Stimulated activated naive CD8-positive, alpha-beta T cell treated with anti-CD3 and anti-CD28 coated beads, Interleukin-15, Interleukin-2, amounts not matched to agents 100 ng/mL and 50 ng/mL, for 24 hours (primary cell): ENCODE measurements around the gene FXN.
"Not testable (repeated sequence)": the region's sequence is repeated elsewhere in the genome, so short reads cannot be mapped to it uniquely, and the experiment has no call there.

Experiments used
- H3K27ac Mint-ChIP-seq: one replicate; pipeline ENCODE4 v1.8.0; 2021; ENCODE audit warnings: mild to moderate bottlenecking, mixed read lengths
- H3K27me3 Mint-ChIP-seq: one replicate; pipeline ENCODE4 v1.8.0; 2021; ENCODE audit warnings: mixed read lengths
- H3K36me3 Mint-ChIP-seq: one replicate; pipeline ENCODE4 v1.8.0; 2021; ENCODE audit warnings: low read depth, mixed read lengths
- H3K4me1 Mint-ChIP-seq: one replicate; pipeline ENCODE4 v1.8.0; 2021; ENCODE audit warnings: low read depth, mixed read lengths
- H3K4me3 Mint-ChIP-seq: one replicate; pipeline ENCODE4 v1.8.0; 2021; ENCODE audit warnings: mild to moderate bottlenecking, mixed read lengths
- H3K9me3 Mint-ChIP-seq: one replicate; pipeline ENCODE4 v1.8.0; 2021; ENCODE audit warnings: mixed read lengths

The FXN gene

DNA sequence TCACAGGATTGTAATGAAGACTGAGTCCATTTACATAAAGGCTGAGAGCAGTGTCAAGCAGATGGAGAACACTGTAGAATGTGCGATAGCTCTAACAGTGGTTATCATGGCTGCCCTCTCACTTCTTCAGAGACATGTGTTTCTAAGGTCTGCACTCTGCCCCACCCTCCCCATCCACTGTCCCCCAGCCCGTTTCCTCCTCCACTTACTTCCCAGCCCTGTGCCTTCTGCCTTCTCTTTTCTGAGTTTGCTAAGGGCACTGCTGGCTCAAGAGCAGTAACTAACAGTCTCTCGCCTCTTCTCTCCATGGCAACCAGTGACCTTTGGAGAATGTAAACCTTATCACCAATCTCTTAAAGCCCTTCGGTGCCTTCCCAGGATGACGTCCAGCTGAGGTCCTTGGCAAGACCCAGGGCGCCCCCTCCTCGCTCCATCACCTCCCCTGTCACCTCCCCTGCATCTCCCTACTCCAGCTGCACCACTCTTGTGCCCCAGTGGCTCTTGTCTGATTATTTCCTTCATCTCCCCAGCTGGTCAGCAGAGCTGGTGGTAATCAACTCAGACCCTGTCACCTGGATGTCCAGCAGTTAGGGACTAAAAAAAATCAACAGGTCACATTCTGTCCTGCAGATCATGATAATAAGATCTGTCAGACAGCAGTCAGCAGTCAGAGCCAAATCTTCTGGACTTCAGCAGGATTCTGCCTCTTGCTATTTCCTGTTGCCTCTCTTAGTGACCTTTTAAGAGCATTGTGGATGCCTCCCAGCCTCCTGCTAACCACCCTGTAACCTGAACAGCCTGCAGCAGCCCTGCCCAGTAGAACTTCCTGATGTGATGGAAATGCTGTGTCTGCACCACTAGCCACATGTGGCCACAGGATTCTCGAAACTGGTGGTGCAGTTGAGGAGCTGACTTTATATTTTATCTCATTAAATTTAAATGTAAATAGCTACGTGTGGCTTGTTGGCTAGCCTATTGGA is 9.0 kb downstream of the FXN start:
- Mint-ChIP-seq H3K4me1 (peaks cover 18% of the 10 kb centered on the region), H3K4me3 (peak overlapping the region; percentile 42), H3K27ac (peak overlapping the region; percentile 64)

DNA sequence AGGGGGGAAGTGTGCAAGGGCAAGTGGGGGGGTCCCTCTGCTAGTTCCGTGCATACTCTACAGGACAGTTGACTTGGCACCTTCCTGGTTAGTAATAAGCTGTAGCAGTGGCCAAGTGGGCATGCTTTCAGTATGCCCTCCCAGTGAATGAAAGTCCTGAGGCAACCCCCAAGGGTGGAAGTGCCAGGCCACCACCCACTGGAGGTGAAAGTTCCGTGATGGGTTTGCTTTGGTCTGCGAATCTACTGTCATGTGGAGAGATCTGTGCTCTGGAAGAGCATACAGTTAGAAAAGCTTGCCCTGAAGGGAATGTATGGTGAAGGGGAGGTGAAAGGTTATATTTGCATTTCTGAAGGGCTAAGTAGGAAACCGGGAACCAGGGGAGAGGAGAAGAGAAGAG is 10.3 kb downstream of the FXN start:
- H3K36me3 Mint-ChIP-seq: peaks cover 46% of the 10 kb centered on the region

More for the DNA sequence above, 9.0 kb downstream of the FXN start:
- Mint-ChIP-seq H3K27me3 (no peaks in the 10 kb centered on the region), H3K9me3 (no peaks in the 10 kb centered on the region), H3K36me3 (peaks cover 43% of the 10 kb centered on the region)

DNA sequence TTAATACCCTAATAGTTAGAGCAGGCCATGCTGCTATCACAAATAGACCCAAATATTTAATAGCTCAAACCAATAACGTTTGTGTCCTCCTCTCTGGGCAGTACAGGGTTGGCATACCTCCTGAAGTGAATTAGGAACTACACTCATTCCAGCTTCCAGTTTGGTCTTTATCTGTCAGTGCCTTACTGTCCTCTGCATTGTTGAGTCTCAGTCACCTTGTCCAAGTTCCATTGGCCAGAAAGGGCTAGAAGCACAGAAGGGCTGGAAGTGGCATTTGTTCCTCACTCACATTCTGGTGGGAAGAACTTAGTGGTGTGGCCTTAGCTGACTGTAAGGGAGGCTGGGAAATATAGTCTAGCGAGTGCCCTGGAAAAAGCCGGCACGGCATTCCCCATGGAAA is 11.2 kb downstream of the FXN start:
- no peaks in the 10 kb centered on the region for H3K9me3 Mint-ChIP-seq
- peaks cover 18% of the 10 kb centered on the region for H3K4me1 Mint-ChIP-seq
- H3K36me3 Mint-ChIP-seq: peaks cover 46% of the 10 kb centered on the region
- no peaks in the 10 kb centered on the region for H3K27me3 Mint-ChIP-seq
- H3K27ac Mint-ChIP-seq: no peak overlapping the region
- H3K4me3 Mint-ChIP-seq: no peak overlapping the region

More for the DNA sequence above, 10.3 kb downstream of the FXN start:
- peaks cover 18% of the 10 kb centered on the region for H3K4me1 Mint-ChIP-seq
- H3K27ac Mint-ChIP-seq: no peak overlapping the region
- no peaks in the 10 kb centered on the region for H3K27me3 Mint-ChIP-seq
- H3K4me3 Mint-ChIP-seq: no peak overlapping the region
- no peaks in the 10 kb centered on the region for H3K9me3 Mint-ChIP-seq

DNA sequence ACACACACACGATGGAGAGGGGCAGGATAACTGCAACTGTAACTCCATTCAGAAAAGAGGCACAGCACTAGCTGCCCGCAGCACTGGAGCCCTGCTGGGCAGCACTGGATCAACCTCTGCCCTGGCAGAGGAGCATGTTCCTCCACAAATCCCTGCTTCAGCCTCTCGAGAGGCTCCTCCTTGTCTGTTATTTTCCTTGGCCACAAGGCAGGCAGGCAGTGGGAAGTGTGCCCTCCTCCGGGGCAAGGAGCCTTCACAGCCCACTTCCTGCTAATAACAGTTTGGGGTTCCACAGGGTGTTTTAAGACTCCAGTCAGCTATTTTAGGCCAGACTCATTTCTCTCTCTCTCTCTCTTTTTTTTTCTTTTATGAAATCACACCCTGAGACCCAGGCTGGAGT is 11.8 kb downstream of the FXN start:
- H3K36me3 Mint-ChIP-seq: peaks cover 43% of the 10 kb centered on the region

DNA sequence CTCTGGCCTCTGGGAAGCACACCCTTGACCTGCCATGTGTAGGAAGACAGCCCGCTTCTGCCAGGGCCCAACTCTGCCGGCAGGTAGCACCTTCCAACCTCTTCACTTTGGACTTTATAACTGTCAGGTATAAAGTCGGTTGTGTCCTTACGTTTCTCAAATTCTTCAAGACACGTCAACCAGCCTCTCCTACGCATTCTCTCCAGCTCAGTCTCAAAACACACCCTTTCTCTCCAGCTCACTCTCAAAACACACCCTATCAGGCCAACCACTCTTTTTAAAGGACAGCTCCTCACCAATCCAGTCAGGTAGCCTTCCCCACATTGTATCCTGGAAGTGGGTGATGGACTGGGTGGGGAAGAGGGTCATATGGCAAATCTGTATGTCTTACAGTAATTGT is 13.5 kb downstream of the FXN start:
- Mint-ChIP-seq H3K4me3 (no peak overlapping the region), H3K27ac (no peak overlapping the region), H3K4me1 (peaks cover 17% of the 10 kb centered on the region), H3K9me3 (no peaks in the 10 kb centered on the region), H3K36me3 (peaks cover 38% of the 10 kb centered on the region), H3K27me3 (no peaks in the 10 kb centered on the region)

More for the DNA sequence above, 11.8 kb downstream of the FXN start:
- Mint-ChIP-seq H3K4me1 (peaks cover 18% of the 10 kb centered on the region), H3K27me3 (no peaks in the 10 kb centered on the region), H3K4me3 (no peak overlapping the region), H3K27ac (no peak overlapping the region), H3K9me3 (no peaks in the 10 kb centered on the region)

DNA sequence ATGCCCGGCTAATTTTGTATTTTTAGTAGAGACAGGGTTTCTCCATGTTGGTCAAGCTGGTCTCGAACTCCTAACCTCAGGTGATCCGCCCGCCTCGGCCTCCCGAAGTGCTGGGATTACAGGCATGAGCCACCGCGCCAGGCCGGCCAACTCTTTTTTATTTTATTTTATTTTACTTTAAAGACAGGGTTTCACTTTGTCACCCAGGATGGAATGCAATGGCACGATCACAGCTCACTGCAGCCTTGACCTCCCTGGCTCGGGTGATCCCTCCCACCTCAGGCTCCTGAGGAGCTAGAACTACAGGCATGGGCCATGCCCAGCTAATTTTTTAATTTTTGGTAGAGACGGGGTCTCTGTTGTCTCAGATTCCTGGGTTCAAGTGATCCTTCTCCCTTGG is 15.4 kb downstream of the FXN start:
- not testable (repeated sequence) for H3K9me3 Mint-ChIP-seq, H3K4me1 Mint-ChIP-seq, H3K27me3 Mint-ChIP-seq, H3K27ac Mint-ChIP-seq, H3K4me3 Mint-ChIP-seq
- H3K36me3 Mint-ChIP-seq: peaks cover 40% of the 10 kb centered on the region

DNA sequence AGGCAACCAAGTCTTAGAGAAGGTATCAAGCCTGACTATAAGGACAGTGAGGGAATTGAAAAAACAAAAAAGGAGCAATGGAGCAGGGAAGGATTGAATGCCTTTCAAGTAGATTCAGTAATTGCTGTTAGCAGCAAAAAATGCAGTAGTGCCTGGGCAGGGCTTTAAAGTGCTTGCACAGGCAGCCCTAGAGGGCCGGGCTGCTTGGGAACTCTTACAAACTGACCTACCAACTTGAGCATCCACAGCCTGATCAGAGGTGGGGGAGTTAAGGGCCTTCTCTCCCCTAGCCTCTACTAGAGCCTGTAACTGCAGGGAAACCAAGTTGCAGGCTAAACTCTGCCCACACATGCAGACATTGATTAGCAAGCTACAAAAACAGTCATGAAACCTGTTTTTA is 19.4 kb downstream of the FXN start:
- Mint-ChIP-seq H3K4me3 (no peak overlapping the region), H3K36me3 (peaks cover 42% of the 10 kb centered on the region), H3K27ac (no peak overlapping the region), H3K4me1 (no peaks in the 10 kb centered on the region), H3K27me3 (no peaks in the 10 kb centered on the region), H3K9me3 (no peaks in the 10 kb centered on the region)

DNA sequence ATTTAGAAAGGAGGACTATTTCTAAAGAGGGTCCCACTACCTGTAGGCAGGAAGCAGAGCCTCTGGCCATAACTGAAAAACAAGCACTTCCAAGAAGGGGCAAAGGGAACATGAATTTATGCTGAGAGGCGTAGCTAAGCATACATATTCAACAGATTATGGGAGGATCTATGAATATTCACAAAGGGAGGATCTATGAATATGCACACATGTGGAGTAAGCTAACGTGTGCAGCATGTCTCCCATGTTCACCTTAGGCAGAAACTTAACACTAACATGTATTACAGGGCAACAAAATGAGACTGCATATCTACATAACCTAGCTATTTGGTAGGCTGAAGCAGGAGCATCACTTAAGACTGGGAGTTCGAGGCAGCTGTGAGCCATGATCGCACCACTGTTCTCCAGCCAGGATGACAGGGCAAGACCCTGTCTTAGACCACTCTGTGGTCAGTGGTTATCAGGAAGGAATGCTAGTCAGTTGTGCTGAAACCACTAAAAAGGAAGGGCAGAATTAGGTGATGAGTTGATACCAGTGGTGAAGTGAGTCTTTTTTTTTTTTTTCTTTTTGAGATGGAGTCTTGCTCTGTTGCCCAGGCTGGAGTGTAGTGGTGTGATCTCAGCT is 20.8 kb downstream of the FXN start:
- Mint-ChIP-seq H3K4me1 (peaks cover 6% of the 10 kb centered on the region), H3K4me3 (no peak overlapping the region), H3K36me3 (peaks cover 45% of the 10 kb centered on the region), H3K9me3 (no peaks in the 10 kb centered on the region), H3K27me3 (no peaks in the 10 kb centered on the region), H3K27ac (no peak overlapping the region)

DNA sequence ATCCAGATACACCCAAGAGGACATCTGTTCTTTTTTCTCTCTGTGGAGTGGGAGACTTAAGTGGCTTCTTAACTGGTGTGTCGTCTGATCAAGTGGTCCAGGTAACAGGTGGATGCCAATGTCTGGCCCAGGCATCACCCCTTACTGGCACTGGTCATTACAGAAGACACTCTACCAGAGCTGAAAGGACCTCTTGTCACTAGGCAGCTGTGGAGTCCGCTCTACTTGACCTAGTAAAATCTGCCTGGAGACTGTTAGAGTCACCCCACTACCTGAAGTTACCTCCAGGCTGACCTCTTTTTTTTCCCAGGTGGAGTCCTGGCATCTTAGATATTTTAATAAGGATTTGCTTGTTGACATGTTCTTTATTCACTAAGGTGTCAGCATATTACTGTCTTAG is 22.5 kb downstream of the FXN start:
- no peak overlapping the region for H3K27ac Mint-ChIP-seq
- no peaks in the 10 kb centered on the region for H3K27me3 Mint-ChIP-seq
- no peak overlapping the region for H3K4me3 Mint-ChIP-seq
- no peaks in the 10 kb centered on the region for H3K9me3 Mint-ChIP-seq
- peaks cover 6% of the 10 kb centered on the region for H3K4me1 Mint-ChIP-seq
- H3K36me3 Mint-ChIP-seq: peaks cover 44% of the 10 kb centered on the region

DNA sequence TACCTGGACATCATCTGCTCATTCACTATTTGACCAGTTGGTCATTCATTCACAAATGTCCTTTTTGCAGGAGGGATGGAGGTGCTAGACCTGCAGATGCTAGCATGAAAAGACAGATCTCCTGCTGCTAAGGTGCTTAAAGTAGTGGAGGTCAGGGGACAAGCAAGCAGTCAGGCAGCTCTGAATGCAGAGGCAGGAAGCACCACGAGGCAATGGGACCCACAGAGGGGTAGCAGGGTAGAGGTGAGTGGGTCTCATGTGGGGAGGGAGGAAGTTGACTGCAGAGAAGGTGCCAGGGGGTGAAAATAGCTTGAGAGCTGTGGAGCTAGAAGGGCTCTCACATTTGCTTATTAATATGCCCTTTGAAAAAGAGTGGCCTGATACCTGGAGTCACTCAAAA is 25.2 kb downstream of the FXN start:
- Mint-ChIP-seq H3K36me3 (peaks cover 49% of the 10 kb centered on the region), H3K9me3 (no peaks in the 10 kb centered on the region), H3K4me3 (no peak overlapping the region), H3K27me3 (no peaks in the 10 kb centered on the region), H3K27ac (no peak overlapping the region), H3K4me1 (peaks cover 6% of the 10 kb centered on the region)

DNA sequence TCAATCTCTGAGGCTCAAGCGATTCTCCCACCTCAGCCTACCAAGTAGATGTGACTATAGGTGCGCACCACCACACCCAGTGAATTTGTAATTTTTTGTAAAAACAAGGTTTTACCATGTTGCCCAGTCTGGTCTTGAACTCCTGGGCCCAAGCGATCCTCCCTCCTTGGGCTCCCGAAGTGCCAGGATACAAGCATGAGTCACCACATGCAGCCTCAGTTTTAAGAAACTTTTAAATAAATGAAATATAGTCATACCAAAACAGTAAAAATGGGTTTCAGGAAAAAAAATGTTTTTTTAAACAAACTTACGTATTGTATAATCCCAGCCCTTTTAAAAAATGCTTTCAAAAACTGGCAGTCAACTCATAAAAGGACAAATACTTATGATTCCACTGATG is 26.6 kb downstream of the FXN start:
- H3K9me3 Mint-ChIP-seq: no peaks in the 10 kb centered on the region
- H3K4me1 Mint-ChIP-seq: peaks cover 6% of the 10 kb centered on the region
- H3K27me3 Mint-ChIP-seq: no peaks in the 10 kb centered on the region
- H3K4me3 Mint-ChIP-seq: no peak overlapping the region
- no peak overlapping the region for H3K27ac Mint-ChIP-seq
- H3K36me3 Mint-ChIP-seq: peaks cover 52% of the 10 kb centered on the region

DNA sequence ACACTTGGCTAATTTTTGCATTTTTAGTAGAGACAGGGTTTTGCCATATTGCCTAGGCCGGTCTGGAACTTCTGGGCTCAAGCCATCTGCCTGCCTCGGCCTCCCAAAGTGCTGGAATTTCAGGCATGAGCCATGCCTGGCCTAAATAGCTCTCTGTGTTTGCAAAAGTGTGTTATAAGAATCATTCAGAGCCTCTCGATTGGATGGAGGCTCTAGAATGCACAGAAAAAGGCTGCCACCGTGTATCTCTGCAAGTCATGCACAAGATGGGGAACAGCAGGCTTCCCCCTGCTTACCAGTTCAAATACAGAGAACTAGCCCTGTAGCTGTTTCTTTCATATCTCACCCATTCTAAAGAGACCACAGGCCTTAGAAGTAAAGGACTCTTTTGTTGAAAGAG is 28.3 kb downstream of the FXN start:
- Mint-ChIP-seq H3K4me3 (no peak overlapping the region), H3K9me3 (no peaks in the 10 kb centered on the region), H3K4me1 (peaks cover 6% of the 10 kb centered on the region), H3K36me3 (peaks cover 46% of the 10 kb centered on the region), H3K27ac (no peak overlapping the region), H3K27me3 (no peaks in the 10 kb centered on the region)

DNA sequence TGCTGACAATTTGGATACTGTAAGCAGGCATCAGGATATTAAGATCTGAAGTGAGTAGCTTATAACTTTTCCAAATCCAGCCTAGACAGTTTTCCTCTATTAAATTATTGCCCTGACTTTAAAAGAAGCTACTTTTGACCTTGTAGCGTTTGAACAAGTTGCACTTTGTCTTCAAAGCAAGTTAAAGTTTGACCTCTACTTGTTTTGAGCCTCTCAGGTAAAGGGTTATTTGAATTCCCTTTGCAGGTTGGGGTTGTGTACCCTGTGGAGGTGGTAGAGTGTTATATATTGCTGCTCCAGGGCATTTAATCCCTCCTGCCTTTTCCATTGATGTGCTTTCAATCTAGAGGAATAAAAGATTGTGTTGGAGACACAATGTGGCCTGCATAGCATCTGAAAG is 30.1 kb downstream of the FXN start:
- Mint-ChIP-seq H3K27ac (no peak overlapping the region), H3K4me1 (peaks cover 2% of the 10 kb centered on the region), H3K27me3 (no peaks in the 10 kb centered on the region), H3K4me3 (no peak overlapping the region), H3K9me3 (no peaks in the 10 kb centered on the region), H3K36me3 (peaks cover 43% of the 10 kb centered on the region)

DNA sequence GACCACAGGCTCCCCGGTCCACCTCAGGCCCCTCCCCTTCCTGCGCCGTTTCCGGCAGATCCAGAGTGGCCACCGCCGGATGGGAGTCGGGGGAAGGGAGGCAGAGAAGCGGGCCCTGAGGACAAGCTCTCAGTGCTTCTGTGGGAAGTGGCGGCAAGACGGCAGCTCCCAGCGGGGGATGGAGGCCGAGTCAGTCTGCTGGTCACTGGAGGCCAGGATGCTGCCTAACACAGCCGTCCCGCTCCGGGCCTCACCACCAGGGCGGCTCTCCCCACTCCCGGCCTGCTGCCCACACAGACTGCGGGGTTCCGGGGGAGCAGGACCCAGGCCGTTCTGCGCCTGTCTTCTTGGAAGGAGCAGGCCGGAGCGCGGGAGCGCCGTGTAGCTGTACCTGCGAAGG is 31.4 kb downstream of the FXN start:
- Mint-ChIP-seq H3K36me3 (peaks cover 44% of the 10 kb centered on the region), H3K27ac (no peak overlapping the region), H3K4me3 (no peak overlapping the region), H3K27me3 (no peaks in the 10 kb centered on the region), H3K4me1 (no peaks in the 10 kb centered on the region), H3K9me3 (no peaks in the 10 kb centered on the region)

DNA sequence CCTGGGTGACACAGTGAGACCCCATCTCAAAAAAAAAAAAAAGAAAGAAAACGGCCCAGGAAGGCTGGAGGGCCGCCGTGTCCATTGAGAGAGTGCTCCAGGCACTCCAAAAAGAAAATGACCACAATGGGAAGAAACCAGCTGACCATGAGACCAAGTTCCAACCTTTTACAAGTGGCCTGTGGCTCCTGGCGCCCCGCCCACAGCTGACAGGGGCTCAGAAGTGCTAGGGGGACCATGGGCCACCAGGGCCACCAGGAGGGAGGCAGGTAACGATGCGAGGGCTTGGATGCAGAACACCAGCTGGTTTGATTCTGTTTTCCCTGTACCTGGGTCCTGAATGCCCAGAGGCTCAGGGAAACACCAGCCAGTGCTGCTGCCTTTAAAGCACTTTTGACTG is 34.6 kb downstream of the FXN start:
- Mint-ChIP-seq H3K4me1 (no peaks in the 10 kb centered on the region), H3K36me3 (peaks cover 53% of the 10 kb centered on the region), H3K27me3 (no peaks in the 10 kb centered on the region), H3K27ac (no peak overlapping the region), H3K4me3 (no peak overlapping the region), H3K9me3 (no peaks in the 10 kb centered on the region)
